Ammon's horn (tissue), 1 donor: ENCODE data around the gene GRB2.
"Not testable (repeated sequence)": the region's sequence is repeated elsewhere in the genome, so short reads cannot be mapped to it uniquely, and the experiment has no call there.

Source experiments
- DNase-seq: peaks from one replicate; pipeline ENCODE4 v3.0.0-alpha.2; 2016; ENCODE audit warnings: low spot score

Gene GRB2

DNA sequence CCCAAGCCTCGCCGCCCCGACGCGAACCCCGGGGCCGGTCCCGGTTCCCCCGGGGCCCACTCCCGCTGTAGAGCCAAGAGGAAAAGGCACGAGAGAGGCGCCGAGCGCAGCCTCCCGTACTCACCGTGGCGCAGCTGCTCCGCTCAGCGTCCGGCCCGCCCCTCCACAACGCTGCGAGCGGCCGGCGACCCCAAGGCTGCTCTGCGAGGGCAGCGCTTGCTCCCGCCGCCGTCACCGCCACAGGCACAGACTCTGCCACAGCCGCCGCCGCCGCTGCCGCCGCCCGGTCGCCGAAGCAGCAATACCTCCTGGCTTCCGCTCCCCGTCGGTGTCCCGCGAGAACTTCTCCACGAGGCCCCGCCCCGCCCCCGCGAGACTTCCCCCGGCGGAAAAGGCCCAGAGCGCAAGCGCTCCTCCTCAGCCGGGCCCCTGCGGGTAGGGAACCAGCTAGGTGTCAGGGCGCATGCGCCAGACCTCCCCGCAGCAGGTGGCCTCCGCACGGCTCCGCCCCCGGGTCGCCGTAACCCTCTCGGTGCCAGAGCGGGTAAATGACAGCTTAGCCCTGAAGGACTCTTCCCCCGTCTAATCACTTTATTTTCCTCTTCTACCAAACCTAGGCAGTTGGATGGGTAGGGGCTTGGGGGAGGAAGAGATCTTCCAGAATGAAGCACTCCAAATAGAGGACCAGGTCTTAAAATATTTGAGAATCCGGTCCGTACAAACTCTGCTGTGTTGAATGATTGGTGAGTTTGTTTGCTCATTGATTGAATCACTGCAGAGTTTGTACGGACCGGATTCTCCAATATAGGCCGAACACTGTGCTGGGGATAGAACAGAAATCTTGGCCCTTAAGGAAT is at the start of gene GRB2:
GRB2 (minus strand) TSS at position 314 of the 857 bp plus-strand sequence. CDS start 12,050 bp downstream, outside the sequence.
- peak; percentile 96 for DNase-seq

- not testable (repeated sequence) for DNase-seq
These were observed 49.2 kb upstream of the GRB2 start for GRCh38 chr17:75454672-75455071.

DNA sequence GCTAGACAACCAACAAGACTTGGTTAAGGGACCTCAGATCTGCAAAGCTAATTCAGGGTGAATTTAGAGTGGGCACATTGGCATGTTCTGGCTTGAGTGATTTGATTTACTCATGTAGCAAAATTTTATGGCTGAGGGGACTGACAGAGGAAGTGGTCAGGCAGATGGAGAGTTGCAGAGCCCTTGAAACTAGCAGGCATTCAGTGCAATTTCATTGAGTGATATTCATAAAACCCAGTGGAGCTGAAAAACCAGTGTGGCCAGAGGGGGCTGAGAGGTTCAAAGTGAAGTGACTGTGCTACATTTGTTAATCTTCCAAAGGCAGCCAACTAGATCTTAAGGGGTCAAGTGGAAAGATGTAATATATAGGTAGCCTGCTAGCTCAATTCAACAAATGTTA is 48.7 kb upstream of the GRB2 start:
- no peak for DNase-seq

- DNase-seq: no peak
These were observed 44.8 kb upstream of the GRB2 start for GRCh38 chr17:75450270-75450669.

- no peak for DNase-seq
These were observed 42.7 kb upstream of the GRB2 start for GRCh38 chr17:75447951-75448856.

GRCh38 chr17:75445896-75446295 is 40.4 kb upstream of the GRB2 start:
- DNase-seq: not testable (repeated sequence)

DNA sequence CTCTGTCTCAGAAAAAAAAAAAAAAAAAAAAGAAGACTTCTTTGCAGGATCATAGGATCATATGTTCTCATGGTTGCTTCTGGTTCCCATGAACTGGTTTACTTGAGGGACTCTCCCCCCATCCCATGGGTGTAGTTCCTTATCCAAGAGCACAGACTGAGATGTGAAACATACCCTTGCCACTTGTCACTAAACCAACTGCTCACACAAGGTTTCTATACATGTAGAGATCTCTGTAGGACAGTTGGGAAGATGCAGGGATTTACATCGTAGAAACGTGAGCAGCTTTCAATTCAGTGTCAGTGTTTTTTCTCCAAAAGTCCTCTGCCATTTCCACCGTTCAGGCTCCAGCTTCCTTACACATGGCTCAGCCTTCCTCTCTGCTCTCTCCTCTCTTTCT is 39.8 kb upstream of the GRB2 start:
- DNase-seq: no peak

DNA sequence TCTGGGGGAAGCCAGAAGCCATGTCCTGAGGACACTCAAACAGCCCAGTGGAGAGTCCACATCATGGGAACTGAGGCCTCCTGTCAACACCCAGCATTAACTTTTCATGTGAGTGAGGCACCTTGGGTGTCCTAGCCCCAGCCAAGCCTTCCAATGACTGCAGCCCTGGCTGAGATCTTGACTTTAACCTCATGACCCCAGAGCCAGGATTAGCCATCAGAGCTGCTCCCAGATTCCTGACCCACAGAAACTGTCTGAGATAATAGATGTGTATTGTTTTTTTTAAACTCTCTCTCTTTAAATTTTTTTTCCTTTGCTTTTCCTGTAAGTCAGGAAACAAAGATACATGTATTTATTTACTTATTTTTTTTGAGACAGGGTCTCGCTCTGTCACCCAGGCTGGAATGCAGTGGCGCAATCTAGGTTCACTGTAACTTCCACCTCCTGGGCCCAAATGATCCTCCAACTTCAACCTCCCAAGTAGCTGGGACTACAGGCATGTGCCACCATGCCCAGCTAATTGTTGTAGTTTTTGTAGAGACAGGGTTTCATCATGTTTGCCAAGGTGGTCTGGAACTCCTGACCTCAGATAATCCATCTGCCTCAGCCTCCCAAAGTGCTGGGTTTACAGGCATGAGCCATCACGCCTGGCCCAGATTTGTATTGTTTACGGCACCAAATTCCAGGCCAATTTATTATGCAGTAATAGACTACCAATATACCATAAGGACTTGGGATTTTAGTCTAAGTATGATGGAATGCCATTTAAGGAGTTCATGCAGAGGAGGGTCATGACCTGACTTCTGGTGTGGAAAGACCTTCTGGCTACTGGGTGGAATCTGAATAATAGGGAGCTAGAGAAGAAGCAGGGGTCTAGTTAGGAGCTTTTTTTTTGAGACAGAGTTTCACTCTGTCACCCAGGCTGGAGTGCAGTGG is 37.0 kb upstream of the GRB2 start:
- DNase-seq: no peak

GRCh38 chr17:75440738-75441448 is 35.4 kb upstream of the GRB2 start:
- DNase-seq: no peak

GRCh38 chr17:75439287-75439686 is 33.8 kb upstream of the GRB2 start:
- DNase-seq: no peak

DNA sequence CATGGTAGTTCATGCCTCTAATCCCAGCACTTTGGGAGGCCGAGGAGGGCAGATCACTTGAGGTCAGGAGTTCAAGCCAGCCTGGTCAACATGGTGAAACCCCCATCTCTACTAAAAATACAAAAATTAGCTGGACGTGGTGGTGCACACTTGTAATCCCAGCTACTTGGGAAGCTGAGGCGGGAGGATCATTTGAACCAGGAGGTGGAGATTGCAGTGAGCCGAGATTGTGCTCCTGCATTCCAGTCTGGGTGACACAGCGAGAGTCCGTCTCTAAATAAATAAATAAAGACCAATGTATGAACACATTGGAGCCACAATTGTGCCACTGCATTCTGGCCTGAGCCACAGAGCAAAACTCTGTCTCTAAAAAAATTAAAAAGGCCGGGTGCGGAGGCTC is 31.9 kb upstream of the GRB2 start:
- DNase-seq: not testable (repeated sequence)

- DNase-seq: not testable (repeated sequence)
These were observed 29.0 kb upstream of the GRB2 start for GRCh38 chr17:75434433-75434832.

- DNase-seq: no peak
These were observed 27.8 kb upstream of the GRB2 start for GRCh38 chr17:75433218-75433783.

GRCh38 chr17:75430159-75430974 is 24.9 kb upstream of the GRB2 start:
- no peak for DNase-seq

DNA sequence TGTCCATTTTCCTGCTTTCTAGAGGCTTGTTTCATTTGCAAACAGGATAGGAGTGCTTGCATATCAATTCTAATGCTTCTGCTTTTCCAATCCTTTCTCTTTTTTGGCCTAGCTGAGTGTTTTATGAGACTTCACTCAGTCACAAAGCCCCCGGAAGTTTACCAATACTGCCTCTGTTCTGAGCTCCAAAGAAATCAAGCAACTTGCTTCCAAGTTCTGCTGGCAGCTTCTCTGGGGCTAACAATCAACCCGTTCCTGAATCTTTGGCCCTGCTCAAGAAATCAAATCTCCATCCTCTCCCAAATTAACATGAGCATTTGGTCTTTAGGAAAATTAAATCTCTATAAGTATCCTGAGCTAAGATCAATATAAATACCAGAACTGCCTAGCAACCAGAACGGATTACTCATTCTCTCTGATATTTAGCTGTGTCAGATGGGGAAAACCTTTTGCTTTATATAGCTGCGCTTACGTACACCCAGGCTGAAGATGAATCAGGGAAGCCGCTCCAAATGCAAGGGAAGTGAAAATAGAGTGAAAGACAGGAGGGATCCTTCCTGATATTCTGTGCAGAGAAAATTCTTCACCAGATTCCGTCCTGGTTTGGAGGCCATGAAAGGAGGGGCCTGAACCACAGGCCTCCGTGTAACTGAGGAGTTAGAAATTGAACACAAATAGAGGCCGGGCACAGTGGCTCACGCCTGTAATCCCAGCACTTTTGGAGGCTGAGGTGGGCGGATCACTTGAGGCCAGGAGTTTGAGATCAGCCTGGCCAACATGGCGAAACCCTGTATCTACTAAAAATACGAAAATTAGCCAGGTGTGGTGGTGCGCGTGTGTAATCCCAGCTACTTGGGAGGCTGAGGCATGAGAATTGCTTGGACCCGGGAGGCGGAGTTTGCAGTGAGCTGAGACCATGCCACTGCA is 23.3 kb upstream of the GRB2 start:
- peak; percentile 74 for DNase-seq

GRCh38 chr17:75418531-75418930 is 13.1 kb upstream of the GRB2 start:
- no peak for DNase-seq

DNA sequence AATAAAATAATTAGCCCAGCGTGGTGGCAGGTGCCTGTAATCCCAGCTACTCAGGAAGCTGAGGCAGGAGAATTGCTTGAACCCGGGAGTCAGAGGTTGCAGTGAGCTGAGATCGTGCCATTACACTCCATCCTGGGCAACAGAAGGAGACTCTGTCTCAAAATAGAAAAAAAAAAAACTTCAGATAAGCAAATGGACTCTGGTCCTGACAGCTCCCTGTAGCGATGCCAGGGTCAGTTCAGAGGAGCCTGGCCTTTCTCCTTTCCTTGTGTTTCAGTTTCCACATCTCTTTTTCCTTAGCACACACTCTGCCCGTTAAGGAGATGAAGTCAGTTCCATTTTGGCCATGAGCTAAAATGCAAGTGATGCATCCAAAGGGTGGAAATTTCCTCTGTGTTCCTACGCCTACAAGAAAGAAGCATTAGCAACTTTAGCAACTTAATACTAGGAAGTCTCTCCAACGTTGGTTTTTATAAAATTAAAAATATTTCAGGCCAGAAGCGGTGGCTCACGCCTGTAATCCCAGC is 11.6 kb upstream of the GRB2 start:
- DNase-seq: no peak

GRCh38 chr17:75416006-75416405 is 10.5 kb upstream of the GRB2 start:
- DNase-seq: no peak
